ENCODE results near the gene RAB7B. TPM values are rescaled to one million over a fixed set of nuclear protein-coding genes. Genes with fewer than 3 reads are reported as not detected.

RAB7B gene
- total and polyA plus RNA-seq, 2 experiments from 2014 or later, result 4.5 to 22.6 TPM

DNA sequence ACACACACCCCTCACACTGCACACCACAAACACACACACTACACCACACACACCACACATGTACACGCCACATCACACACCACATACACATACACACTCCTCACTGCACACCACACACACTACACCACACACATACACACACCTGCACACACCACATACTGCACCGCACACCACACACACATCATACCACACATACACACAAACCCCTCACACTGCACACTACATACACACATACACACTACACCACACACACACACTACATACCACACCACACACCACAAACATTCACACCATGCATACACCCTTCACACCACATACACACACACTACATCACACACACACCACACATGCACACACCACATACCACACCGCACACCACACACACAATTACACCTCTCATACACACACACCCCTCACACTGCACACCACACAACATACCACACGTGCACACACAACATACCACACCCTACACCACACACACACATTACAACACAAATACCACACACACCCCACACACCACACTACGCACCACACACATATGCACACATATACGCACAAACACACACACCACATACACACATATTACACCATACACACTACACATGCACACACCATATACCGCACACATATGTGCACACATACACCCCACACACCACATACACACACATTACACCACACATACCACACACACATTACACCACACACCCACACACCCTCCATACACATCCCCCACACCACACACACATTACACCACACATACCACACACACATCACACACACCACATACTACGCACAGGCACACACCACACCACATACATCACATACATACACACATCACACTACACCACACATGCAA lies 29.6 kb downstream of the RAB7B start:
- H3K9me3 ChIP-seq (ENCODE audit: low read depth), result no peaks in the 10 kb centered on the region
- no peaks in the 10 kb centered on the region for H3K9me2 ChIP-seq (replicated peaks; ENCODE audit: insufficient read depth)
- no peaks in the 10 kb centered on the region for H3K27me3 ChIP-seq
- WGBS (ENCODE audit: low lambda C conversion rate, missing lambda C conversion rate), result 96% methylated on average over 8 of the region's 8 CpGs
- no peaks in the 10 kb centered on the region for H4K20me1 ChIP-seq (ENCODE audit: insufficient read depth, poor library complexity, severe bottlenecking)
- no peak overlapping the region for H3K27ac ChIP-seq
- no peaks in the 10 kb centered on the region for H3K79me2 ChIP-seq
- H3K36me3 ChIP-seq (replicated peaks; ENCODE audit: insufficient read depth, low read depth), result no peaks in the 10 kb centered on the region
- DNase-seq (ENCODE audit: low spot score), result no peak
- H3K4me1 ChIP-seq (ENCODE audit: insufficient read depth), result no peaks in the 10 kb centered on the region
- no peak overlapping the region for H3K4me2 ChIP-seq
- no peak overlapping the region for H3K4me3 ChIP-seq
- H2AFZ ChIP-seq, result no peak overlapping the region
- TF ChIP-seq EZH2phosphoT487 (IDR thresholded peaks at IDR 0.05; ENCODE audit: low read depth, severe bottlenecking, unreplicated experiment) (no peak), EZH2 (IDR thresholded peaks at IDR 0.05; ENCODE audit: borderline replicate concordance) (no peak)
- TF ChIP-seq, protein P1, sequence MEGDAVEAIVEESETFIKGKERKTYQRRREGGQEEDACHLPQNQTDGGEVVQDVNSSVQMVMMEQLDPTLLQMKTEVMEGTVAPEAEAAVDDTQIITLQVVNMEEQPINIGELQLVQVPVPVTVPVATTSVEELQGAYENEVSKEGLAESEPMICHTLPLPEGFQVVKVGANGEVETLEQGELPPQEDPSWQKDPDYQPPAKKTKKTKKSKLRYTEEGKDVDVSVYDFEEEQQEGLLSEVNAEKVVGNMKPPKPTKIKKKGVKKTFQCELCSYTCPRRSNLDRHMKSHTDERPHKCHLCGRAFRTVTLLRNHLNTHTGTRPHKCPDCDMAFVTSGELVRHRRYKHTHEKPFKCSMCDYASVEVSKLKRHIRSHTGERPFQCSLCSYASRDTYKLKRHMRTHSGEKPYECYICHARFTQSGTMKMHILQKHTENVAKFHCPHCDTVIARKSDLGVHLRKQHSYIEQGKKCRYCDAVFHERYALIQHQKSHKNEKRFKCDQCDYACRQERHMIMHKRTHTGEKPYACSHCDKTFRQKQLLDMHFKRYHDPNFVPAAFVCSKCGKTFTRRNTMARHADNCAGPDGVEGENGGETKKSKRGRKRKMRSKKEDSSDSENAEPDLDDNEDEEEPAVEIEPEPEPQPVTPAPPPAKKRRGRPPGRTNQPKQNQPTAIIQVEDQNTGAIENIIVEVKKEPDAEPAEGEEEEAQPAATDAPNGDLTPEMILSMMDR (IDR thresholded peaks at IDR 0.05; ENCODE audit: poor library complexity), result no peak

DNA sequence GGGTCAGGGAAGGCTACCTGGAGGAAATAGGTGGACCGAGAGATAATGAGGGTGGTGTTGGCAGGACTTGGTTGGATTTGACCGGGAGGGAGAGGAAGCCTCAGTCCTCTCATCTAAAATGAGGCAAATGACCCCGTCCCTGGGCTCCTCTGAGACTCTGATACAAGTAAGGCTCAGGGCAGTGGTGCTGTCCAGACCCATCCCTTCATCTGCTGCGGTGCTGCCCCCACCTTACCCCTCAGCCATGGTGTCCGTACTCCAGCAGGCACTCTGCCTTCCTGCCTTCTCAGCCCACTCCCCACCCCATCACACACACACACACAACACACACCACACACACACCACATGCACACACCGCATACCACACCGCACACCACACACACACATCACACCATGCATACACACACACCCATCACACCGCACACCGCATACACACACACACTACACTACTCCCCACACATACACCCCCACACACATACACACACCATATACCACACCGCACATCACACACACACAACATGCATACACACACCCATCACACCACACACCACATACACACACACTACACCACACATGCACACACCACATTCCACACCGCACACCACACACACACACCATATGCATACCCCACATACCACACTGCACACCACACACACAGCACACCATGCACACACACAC lies 30.6 kb downstream of the RAB7B start:
- Histone ChIP-seq H3K9me3 (ENCODE audit: low read depth) (no peaks in the 10 kb centered on the region), H3K27me3 (no peaks in the 10 kb centered on the region), H3K9me2 (replicated peaks; ENCODE audit: insufficient read depth) (no peaks in the 10 kb centered on the region), H3K4me2 (no peak overlapping the region), H3K4me3 (no peak overlapping the region), H3K27ac (no peak overlapping the region), H4K20me1 (ENCODE audit: insufficient read depth, poor library complexity, severe bottlenecking) (no peaks in the 10 kb centered on the region), H3K79me2 (no peaks in the 10 kb centered on the region), H3K36me3 (replicated peaks; ENCODE audit: insufficient read depth, low read depth) (no peaks in the 10 kb centered on the region), H2AFZ (no peak overlapping the region), H3K4me1 (ENCODE audit: insufficient read depth) (no peaks in the 10 kb centered on the region)
- 89% methylated on average over 11 of the region's 11 CpGs for WGBS (ENCODE audit: low lambda C conversion rate, missing lambda C conversion rate)
- TF ChIP-seq EZH2phosphoT487 (IDR thresholded peaks at IDR 0.05; ENCODE audit: low read depth, severe bottlenecking, unreplicated experiment), result no peak
- DNase-seq (ENCODE audit: low spot score), result no peak

DNA sequence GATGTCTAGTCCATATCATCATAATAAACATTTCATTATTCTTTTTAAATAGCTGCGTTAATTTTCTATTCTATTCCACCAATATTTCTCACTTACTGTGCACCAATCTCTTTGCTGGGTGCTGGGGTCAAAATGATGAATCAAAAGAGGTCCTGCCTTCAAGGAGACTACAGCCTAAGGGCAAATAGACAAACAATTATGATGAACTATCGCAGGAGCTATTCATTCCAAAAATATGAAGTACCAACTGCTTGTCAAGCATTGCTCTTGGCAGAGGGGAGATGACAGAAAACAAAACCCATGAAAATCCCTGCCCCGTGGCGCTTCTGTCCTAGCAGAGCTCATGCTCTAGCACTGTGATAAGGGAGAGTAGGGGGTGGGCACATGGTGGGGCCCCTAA lies 31.1 kb downstream of the RAB7B start:
- Histone ChIP-seq H3K4me3 (no peak overlapping the region), H3K27me3 (no peaks in the 10 kb centered on the region), H3K4me2 (no peak overlapping the region), H4K20me1 (ENCODE audit: insufficient read depth, poor library complexity, severe bottlenecking) (no peaks in the 10 kb centered on the region), H3K36me3 (replicated peaks; ENCODE audit: insufficient read depth, low read depth) (no peaks in the 10 kb centered on the region), H3K27ac (no peak overlapping the region), H3K9me2 (replicated peaks; ENCODE audit: insufficient read depth) (no peaks in the 10 kb centered on the region), H3K9me3 (ENCODE audit: low read depth) (no peaks in the 10 kb centered on the region), H2AFZ (no peak overlapping the region), H3K79me2 (no peaks in the 10 kb centered on the region), H3K4me1 (ENCODE audit: insufficient read depth) (no peaks in the 10 kb centered on the region)
- TF ChIP-seq EZH2 (IDR thresholded peaks at IDR 0.05; ENCODE audit: borderline replicate concordance), result no peak
- TF ChIP-seq, protein P1 (IDR thresholded peaks at IDR 0.05; ENCODE audit: poor library complexity), result no peak
- no peak for TF ChIP-seq EZH2phosphoT487 (IDR thresholded peaks at IDR 0.05; ENCODE audit: low read depth, severe bottlenecking, unreplicated experiment)
- 87% methylated on average over 4 of the region's 4 CpGs for WGBS (ENCODE audit: low lambda C conversion rate, missing lambda C conversion rate)
- DNase-seq (ENCODE audit: low spot score), result no peak

DNA sequence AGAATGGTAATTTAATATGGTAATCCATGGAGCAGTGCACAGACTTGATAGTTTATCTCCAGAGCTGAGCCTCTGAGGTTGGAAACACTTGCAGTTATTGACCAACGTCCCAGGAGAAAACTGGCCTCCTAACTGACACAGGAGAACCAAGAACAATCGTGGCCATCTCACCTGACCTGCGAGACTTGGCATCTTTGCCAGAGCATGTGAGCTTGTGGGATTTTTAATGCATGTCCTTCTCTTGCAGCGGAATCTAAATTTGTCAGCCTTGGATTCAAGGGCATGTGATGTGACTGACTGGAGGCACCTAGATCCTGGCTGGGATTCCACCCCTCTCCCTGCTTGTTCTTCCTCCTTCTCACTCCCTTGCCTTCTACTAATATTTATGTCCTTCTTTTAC lies 32.1 kb downstream of the RAB7B start:
- H3K27me3 ChIP-seq, result no peaks in the 10 kb centered on the region
- H3K27ac ChIP-seq, result no peak overlapping the region
- H3K4me1 ChIP-seq (ENCODE audit: insufficient read depth), result no peaks in the 10 kb centered on the region
- DNase-seq (ENCODE audit: low spot score), result no peak
- H3K36me3 ChIP-seq (replicated peaks; ENCODE audit: insufficient read depth, low read depth), result no peaks in the 10 kb centered on the region
- H3K79me2 ChIP-seq, result no peaks in the 10 kb centered on the region
- TF ChIP-seq EZH2phosphoT487 (IDR thresholded peaks at IDR 0.05; ENCODE audit: low read depth, severe bottlenecking, unreplicated experiment) (no peak), EZH2 (IDR thresholded peaks at IDR 0.05; ENCODE audit: borderline replicate concordance) (no peak)
- TF ChIP-seq, protein P1 (IDR thresholded peaks at IDR 0.05; ENCODE audit: poor library complexity), result no peak
- H2AFZ ChIP-seq, result no peak overlapping the region
- no peaks in the 10 kb centered on the region for H4K20me1 ChIP-seq (ENCODE audit: insufficient read depth, poor library complexity, severe bottlenecking)
- H3K9me3 ChIP-seq (ENCODE audit: low read depth), result no peaks in the 10 kb centered on the region
- no peak overlapping the region for H3K4me3 ChIP-seq
- WGBS (ENCODE audit: low lambda C conversion rate, missing lambda C conversion rate), result 88% methylated on average over 4 of the region's 4 CpGs
- no peaks in the 10 kb centered on the region for H3K9me2 ChIP-seq (replicated peaks; ENCODE audit: insufficient read depth)
- no peak overlapping the region for H3K4me2 ChIP-seq
